Endothelial cell of umbilical vein (primary cell): Measurements from ENCODE around the gene PCBP4. TPM values are rescaled to one million over a fixed set of nuclear protein-coding genes. Genes with fewer than 3 reads are reported as not detected.

ENCODE experiments used
- Bru-seq: library from RNA; stranded (reverse); fragments of 400-500 nt; gene quantifications from one replicate; lab custom pipeline; 2021; lab: Mats Ljungman, UMichigan
- BruChase-seq, 2 experiments: library from RNA; stranded (reverse); fragments of 400-500 nt; gene quantifications; one replicate each; lab custom pipeline; 2021; lab: Mats Ljungman, UMichigan
- BruUV-seq: library from RNA; stranded (reverse); fragments of 400-500 nt; replicated peaks from 2 replicates; lab custom pipeline; 2021; lab: Mats Ljungman, UMichigan
- CTCF ChIA-PET: fragments of 300-600, 350-600 bp; sonication (Branson Sonifier 250); formaldehyde crosslinking; loops from one replicate; lab custom pipeline; 2021; ENCODE audit warnings: antibody characterized with exemption, inconsistent platforms; lab: Charles Lee
- POLR2A ChIA-PET: fragments of 300-600, 350-600 bp; sonication (Branson Sonifier 250); formaldehyde crosslinking; loops from one replicate; lab custom pipeline; 2021; ENCODE audit warnings: antibody characterized with exemption, inconsistent platforms; lab: Charles Lee
- DNase-seq: peaks from one replicate; pipeline ENCODE4 v3.0.0-alpha.2; 2011; ENCODE audit warnings: low read depth, low spot score
- FAIRE-seq: peaks from 2 replicates; lab custom pipeline; 2011; peaks lifted over from hg19 to GRCh38; lab: Jason Lieb, UNC
- H2AFZ ChIP-seq: 2 replicates; pipeline ENCODE4 v1.6.0; 2012; ENCODE audit warnings: low read depth, low read length, control low read depth, inconsistent platforms
- H3K27ac ChIP-seq: 2 replicates; pipeline ENCODE4 v1.5.1; 2011; ENCODE audit warnings: low read depth, mild to moderate bottlenecking, control low read depth, low read length, moderate library complexity; ENCODE audit not compliant: insufficient read depth
- H3K27me3 ChIP-seq, 2 experiments: 2 replicates each; pipeline versions ENCODE4 v1.6.0 to v1.6.1; 2011; ENCODE audit warnings: low read length in 2 of 2, mixed read lengths in 1 of 2; ENCODE audit not compliant: control insufficient read depth in 2 of 2, insufficient read depth in 2 of 2
- H3K36me3 ChIP-seq, 2 experiments: 2 replicates in 1 of 2; 3 replicates in 1 of 2; pipeline ENCODE4 v1.5.1; 2011; ENCODE audit warnings: low read length in 2 of 2, mild to moderate bottlenecking in 1 of 2, moderate library complexity in 1 of 2; ENCODE audit not compliant: control insufficient read depth in 2 of 2, insufficient read depth in 2 of 2; ENCODE audit errors: extremely low read depth in 1 of 2
- H3K4me1 ChIP-seq: 3 replicates; pipeline ENCODE4 v1.5.1; 2011; ENCODE audit warnings: mild to moderate bottlenecking, low read length; ENCODE audit not compliant: control insufficient read depth, insufficient read depth; ENCODE audit errors: extremely low read depth
- H3K4me2 ChIP-seq: 2 replicates; pipeline ENCODE4 v1.6.1; 2011; ENCODE audit warnings: low read length, control low read depth, mixed read lengths; ENCODE audit not compliant: insufficient read depth
- H3K4me3 ChIP-seq, 3 experiments: fragments of 200-600 bp in 1 of 3; sonication (generic), shearing (Covaris generic) in 1 of 3; replicated peaks in 1 of 3; 2 replicates each; pipeline ENCODE4 v1.5.1; 2011 to 2016; ENCODE audit warnings: control low read depth in 3 of 3, low read length in 3 of 3, mild to moderate bottlenecking in 2 of 3, inconsistent platforms in 1 of 3, low read depth in 1 of 3, moderate library complexity in 1 of 3; ENCODE audit not compliant: insufficient read depth in 1 of 3
- H3K79me2 ChIP-seq: 2 replicates; pipeline ENCODE4 v1.6.0; 2012; ENCODE audit warnings: low read length, inconsistent platforms; ENCODE audit not compliant: control insufficient read depth, insufficient read depth
- H3K9ac ChIP-seq: replicated peaks from 2 replicates; pipeline ENCODE3; 2011; ENCODE audit warnings: low read length, control low read depth; ENCODE audit not compliant: insufficient read depth; ENCODE audit errors: extremely low read depth
- H3K9me1 ChIP-seq: replicated peaks from 3 replicates; pipeline ENCODE4 v1.6.0; 2011; ENCODE audit warnings: mild to moderate bottlenecking, low read length; ENCODE audit not compliant: control insufficient read depth, insufficient read depth; ENCODE audit errors: extremely low read depth
- H3K9me3 ChIP-seq: replicated peaks from 2 replicates; pipeline ENCODE4 v1.5.1; 2012; ENCODE audit warnings: low read length, inconsistent platforms; ENCODE audit not compliant: control insufficient read depth, insufficient read depth
- H4K20me1 ChIP-seq: replicated peaks from 2 replicates; pipeline ENCODE3; 2011; ENCODE audit warnings: mild to moderate bottlenecking, low read length; ENCODE audit not compliant: control insufficient read depth, insufficient read depth; ENCODE audit errors: extremely low read depth
- CTCF ChIP-seq, 2 donors: IDR thresholded peaks; 1 replicate in 1 of 2; 2 replicates in 1 of 2; pipeline ENCODE4 v1.5.1; 2011; ENCODE audit warnings: low read length in 2 of 2, mild to moderate bottlenecking in 2 of 2, moderate library complexity in 2 of 2, control low read depth in 1 of 2, inconsistent platforms in 1 of 2, low read depth in 1 of 2; ENCODE audit not compliant: insufficient read depth in 1 of 2; ENCODE audit errors: extremely low read depth in 1 of 2
- EZH2 ChIP-seq: IDR thresholded peaks from 2 replicates; pipeline ENCODE4 v1.6.1; 2012; ENCODE audit warnings: borderline replicate concordance, low read depth, mild to moderate bottlenecking, moderate library complexity, low read length, inconsistent platforms; ENCODE audit not compliant: severe bottlenecking
- FOS ChIP-seq: IDR thresholded peaks from 2 replicates; pipeline ENCODE4 v1.6.1; 2011; ENCODE audit warnings: mild to moderate bottlenecking, low read length, moderate library complexity, borderline replicate concordance; ENCODE audit not compliant: insufficient read depth
- JUN ChIP-seq: IDR thresholded peaks from 2 replicates; pipeline ENCODE4 v1.6.1; 2011; ENCODE audit warnings: borderline replicate concordance, low read depth; ENCODE audit not compliant: insufficient read length, insufficient read depth
- MAX ChIP-seq: IDR thresholded peaks from 2 replicates; pipeline ENCODE4 v1.6.1; 2011; ENCODE audit not compliant: insufficient read depth, insufficient read length
- POLR2AphosphoS5 ChIP-seq: IDR thresholded peaks from 2 replicates; pipeline ENCODE4 v1.6.1; 2012; ENCODE audit warnings: low read depth, mild to moderate bottlenecking, control low read depth, low read length, moderate library complexity; ENCODE audit not compliant: insufficient read depth
- dilution Hi-C: fragments of 300-500 bp; cut with MboI; formaldehyde crosslinking; loops from one replicate; pipeline ENCODE4 v1.15.0; 2019; ENCODE audit warnings: low sequenced_read_pairs; ENCODE audit not compliant: extremely low pct_ligation_motif_present
- intact Hi-C: fragments of 100-400 bp; cut with micrococcal nuclease; formaldehyde crosslinking; loops from one replicate; pipeline ENCODE4 v1.10.0; 2022
- long read RNA-seq: library from polyadenylated mRNA; stranded (forward); transcript quantifications from one replicate; pipeline ENCODE4 v2.0.0, GENCODE V29; 2021
- polyA minus RNA-seq, 3 experiments: library from RNA; depleted of rRNA, polyadenylated mRNA; stranded (reverse); fragments of >200 nt; gene quantifications; 1 replicate in 1 of 3; 2 replicates in 2 of 3; pipeline ENCODE4 v1.2.3, GENCODE V29; 2011
- polyA plus RNA-seq, 4 experiments: library from polyadenylated mRNA; depleted of rRNA in 3 of 4; stranded (reverse) in 3 of 4; unstranded in 1 of 4; fragments of >200 nt; gene quantifications; 2 replicates each; pipeline versions ENCODE4 v1.2.1 to v1.2.3, GENCODE V29; 2011 to 2012; ENCODE audit warnings: missing spikeins in 1 of 4
- total RNA-seq: library from RNA; stranded (reverse); gene quantifications from 2 replicates; pipeline ENCODE4 v1.2.3, GENCODE V29; 2021

Gene PCBP4
- 42.7 and 46.5 TPM in 2 replicates for total RNA-seq
- 63.1 and 75.4 TPM in 2 replicates for polyA plus RNA-seq
- 36.6 and 47.2 TPM in 2 replicates for polyA plus RNA-seq (2011; cell fraction: cytosol; rRNA removed)
- polyA plus RNA-seq (2011; cell fraction: nucleus; rRNA removed): 168 and 200 TPM in 2 replicates
- polyA plus RNA-seq (2012): 33.7 and 41.7 TPM in 2 replicates
- 27.4 and 28.6 TPM in 2 replicates for polyA minus RNA-seq
- polyA minus RNA-seq (2011; cell fraction: cytosol; rRNA and poly(A)+ RNA removed): 8.5 TPM
- 12.5 and 18.1 TPM in 2 replicates for polyA minus RNA-seq (2011; cell fraction: nucleus; rRNA and poly(A)+ RNA removed)
- Bru-seq, nascent RNA: percentile 45 among the genes with signal in this experiment
- BruChase-seq, experiment 1, labeled RNA remaining after a 6-hour chase: percentile 73 among the genes with signal in this experiment
- percentile 60 among the genes with signal in this experiment for BruChase-seq, experiment 2, labeled RNA remaining after a 2-hour chase
- long read RNA-seq, transcript PCBP4-202 (13 exons, 2,015 nt): major isoform, 27 of 103 reads
- long read RNA-seq, transcript PCBP4-205 (14 exons, 2,147 nt): minor isoform, 7 of 103 reads
- long read RNA-seq, partial matches to known transcripts: 13 of 103 reads
- long read RNA-seq, other reads (novel, unspliced or antisense): 55 of 103 reads

GRCh38 chr3:51967384-51968169 lies at the start of gene PCBP4:
Gene PCBP4 (minus strand): TSS chr3:51967454. CDS start chr3:51961240, 6,214 bp downstream.
- POLR2A ChIA-PET: no interaction called here
- BruUV-seq: no TSS peak
- DNase-seq (peak; percentile 45), FAIRE-seq (peak; percentile 21)
- Histone ChIP-seq H3K79me2 (no peaks in the 10 kb centered on the region), H3K9me3 (no peaks in the 10 kb centered on the region), H3K4me1 (peaks cover 4% of the 10 kb centered on the region), H3K27ac (peak within 1 kb of the TSS; percentile 59), H4K20me1 (no peaks in the 10 kb centered on the region), H2AFZ (peak within 1 kb of the TSS; percentile 87), H3K4me2 (peak within 1 kb of the TSS; percentile 83), H3K9ac (peak within 1 kb of the TSS; percentile 89), H3K9me1 (no peaks in the 10 kb centered on the region), H3K27me3 (no peaks in the 10 kb centered on the region), H3K4me3 (peak within 1 kb of the TSS; percentile 37 to 75 (median 68)), H3K36me3 (no peaks in the 10 kb centered on the region)
- CTCF ChIA-PET: interaction anchor here (3.4 to 3.5 kb wide), 2 partner anchors 10 to 14 kb away, joined by 13 to 14 read pairs; partner anchors contain the start of gene ACY1
- TF ChIP-seq JUN (no peak), FOS (no peak), EZH2 (no peak), MAX (no peak), CTCF (IDR thresholded peaks at IDR 0.05; ENCODE audit: extremely low read depth in 1 of 2, insufficient read depth in 1 of 2, low read depth in 1 of 2, low read length in 2 of 2) (no peak), POLR2AphosphoS5 (peak; percentile 70)
- intact Hi-C loops: loop anchor here (1.0 kb wide), 2 partner anchors 11 to 25 kb away; partner anchors contain the start of gene PARP3
- dilution Hi-C loops: no loop called here
